ENCODE results near the gene ACOX3.

DNA sequence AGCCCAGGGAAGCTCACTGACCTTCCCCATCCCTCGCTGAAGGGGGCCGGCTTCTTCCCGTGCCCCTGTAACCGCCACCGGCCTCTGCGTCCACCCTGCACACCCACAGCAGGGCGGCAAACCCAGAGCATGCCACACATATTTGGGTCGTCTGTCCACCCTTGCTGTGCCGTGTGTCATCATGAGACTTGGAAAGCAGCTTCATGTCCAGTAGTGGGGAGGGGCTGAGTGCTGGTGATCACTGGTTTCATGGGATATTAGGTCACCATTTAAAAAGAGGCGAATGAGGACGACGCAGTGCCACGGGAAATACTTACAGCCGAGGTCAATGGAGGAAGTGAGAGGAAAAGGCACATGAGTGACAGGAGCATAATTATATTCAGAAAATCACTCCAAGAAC lies 96.1 kb downstream of the ACOX3 start:
- TF ChIP-seq, protein P1, sequence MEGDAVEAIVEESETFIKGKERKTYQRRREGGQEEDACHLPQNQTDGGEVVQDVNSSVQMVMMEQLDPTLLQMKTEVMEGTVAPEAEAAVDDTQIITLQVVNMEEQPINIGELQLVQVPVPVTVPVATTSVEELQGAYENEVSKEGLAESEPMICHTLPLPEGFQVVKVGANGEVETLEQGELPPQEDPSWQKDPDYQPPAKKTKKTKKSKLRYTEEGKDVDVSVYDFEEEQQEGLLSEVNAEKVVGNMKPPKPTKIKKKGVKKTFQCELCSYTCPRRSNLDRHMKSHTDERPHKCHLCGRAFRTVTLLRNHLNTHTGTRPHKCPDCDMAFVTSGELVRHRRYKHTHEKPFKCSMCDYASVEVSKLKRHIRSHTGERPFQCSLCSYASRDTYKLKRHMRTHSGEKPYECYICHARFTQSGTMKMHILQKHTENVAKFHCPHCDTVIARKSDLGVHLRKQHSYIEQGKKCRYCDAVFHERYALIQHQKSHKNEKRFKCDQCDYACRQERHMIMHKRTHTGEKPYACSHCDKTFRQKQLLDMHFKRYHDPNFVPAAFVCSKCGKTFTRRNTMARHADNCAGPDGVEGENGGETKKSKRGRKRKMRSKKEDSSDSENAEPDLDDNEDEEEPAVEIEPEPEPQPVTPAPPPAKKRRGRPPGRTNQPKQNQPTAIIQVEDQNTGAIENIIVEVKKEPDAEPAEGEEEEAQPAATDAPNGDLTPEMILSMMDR (IDR thresholded peaks at IDR 0.05), result no peak
- TF ChIP-seq POLR2A (IDR thresholded peaks at IDR 0.05) (no peak), EP300 (IDR thresholded peaks at IDR 0.05) (no peak)
